Astrocyte of the spinal cord (primary cell): Measurements from ENCODE around the gene ACSS3.
"Not testable (repeated sequence)": the region's sequence is repeated elsewhere in the genome, so short reads cannot be mapped to it uniquely, and the experiment has no call there.

Source experiments
- DNase-seq: peaks from one replicate; pipeline ENCODE4 v3.0.0; 2011; ENCODE audit warnings: low read depth, low spot score
- H3K4me3 ChIP-seq: 2 replicates; pipeline ENCODE4 v1.5.1; 2011; ENCODE audit warnings: low read depth, mild to moderate bottlenecking, low read length, moderate library complexity
- CTCF ChIP-seq: IDR thresholded peaks from 2 replicates; pipeline ENCODE4 v1.5.1; 2012; ENCODE audit warnings: low read depth, mild to moderate bottlenecking, low read length, inconsistent platforms
- in situ Hi-C: cut with HindIII; loops from 2 replicates; pipeline ENCODE4 v1.10.0; 2017; ENCODE audit warnings: low sequenced_read_pairs

Gene ACSS3

GRCh38 chr12:81092053-81092452, 14.2 kb downstream of the ACSS3 start:
- no peak for TF ChIP-seq CTCF
- DNase-seq: no peak
- in situ Hi-C loops: no loop called here
- H3K4me3 ChIP-seq: no peak overlapping the region

- H3K4me3 ChIP-seq: no peak overlapping the region
- DNase-seq: no peak
- no peak for TF ChIP-seq CTCF
- in situ Hi-C loops: no loop called here
Observed at GRCh38 chr12:81094718-81095360, 17.0 kb downstream of the ACSS3 start.

GRCh38 chr12:81095501-81096232, 17.8 kb downstream of the ACSS3 start:
- H3K4me3 ChIP-seq: no peak overlapping the region
- in situ Hi-C loops: no loop called here
- no peak for TF ChIP-seq CTCF
- no peak for DNase-seq

- H3K4me3 ChIP-seq: no peak overlapping the region
- in situ Hi-C loops: no loop called here
- no peak for TF ChIP-seq CTCF
- no peak for DNase-seq
Observed at GRCh38 chr12:81105687-81106086, 27.8 kb downstream of the ACSS3 start.

- in situ Hi-C loops: no loop called here
- TF ChIP-seq CTCF: no peak
- no peak for DNase-seq
- no peak overlapping the region for H3K4me3 ChIP-seq
Observed at GRCh38 chr12:81114226-81114625, 36.3 kb downstream of the ACSS3 start.

GRCh38 chr12:81119069-81119468, 41.2 kb downstream of the ACSS3 start:
- in situ Hi-C loops, DNase-seq, H3K4me3 ChIP-seq: not testable (repeated sequence)

GRCh38 chr12:81120961-81121360, 43.1 kb downstream of the ACSS3 start:
- in situ Hi-C loops: no loop called here
- no peak for DNase-seq
- TF ChIP-seq CTCF: no peak
- H3K4me3 ChIP-seq: no peak overlapping the region
